Measurements from ENCODE around the gene PPP1CA. TPM values are rescaled to one million over a fixed set of nuclear protein-coding genes. Genes with fewer than 3 reads are reported as not detected.

Gene PPP1CA
- total RNA-seq, 4 donors from 2014 or later: 15.9 to 180 (median 77.1) TPM

DNA sequence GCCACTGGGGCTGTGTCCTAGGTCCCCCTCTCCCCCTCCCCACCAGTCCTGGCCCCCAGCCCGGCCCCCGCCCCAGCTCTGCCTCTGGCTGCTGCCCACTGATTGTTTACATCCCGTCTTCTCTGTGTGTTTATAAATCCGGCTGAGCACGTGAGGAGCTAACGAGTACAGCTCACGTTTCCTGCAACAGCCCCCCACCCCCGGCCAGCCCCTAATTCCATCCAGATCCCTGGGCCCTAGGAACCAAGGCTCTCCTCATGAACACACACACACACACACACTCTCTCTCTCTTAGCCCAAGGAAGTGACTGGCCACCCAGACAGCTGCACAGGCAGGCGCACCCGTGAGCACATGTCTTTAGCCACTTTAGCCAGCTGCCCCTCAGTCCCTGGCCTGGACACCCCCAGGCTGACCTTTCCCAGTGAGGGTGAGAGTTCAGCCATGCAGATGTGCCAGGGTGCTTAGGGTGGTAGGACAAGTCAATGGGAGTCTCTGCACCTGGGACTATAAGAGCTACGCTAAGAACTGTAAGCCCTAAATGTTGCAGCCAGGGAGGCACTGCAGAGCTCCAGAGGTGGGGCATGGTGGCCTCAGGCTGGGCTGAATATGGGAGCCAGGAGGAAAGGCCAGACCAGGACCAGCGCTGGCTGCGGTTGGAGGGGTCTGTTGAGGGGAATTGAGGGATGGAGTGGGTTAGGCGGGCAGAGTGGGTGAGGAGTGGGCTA, 31.1 kb downstream of the PPP1CA start:
- TF ChIP-seq, protein P1, sequence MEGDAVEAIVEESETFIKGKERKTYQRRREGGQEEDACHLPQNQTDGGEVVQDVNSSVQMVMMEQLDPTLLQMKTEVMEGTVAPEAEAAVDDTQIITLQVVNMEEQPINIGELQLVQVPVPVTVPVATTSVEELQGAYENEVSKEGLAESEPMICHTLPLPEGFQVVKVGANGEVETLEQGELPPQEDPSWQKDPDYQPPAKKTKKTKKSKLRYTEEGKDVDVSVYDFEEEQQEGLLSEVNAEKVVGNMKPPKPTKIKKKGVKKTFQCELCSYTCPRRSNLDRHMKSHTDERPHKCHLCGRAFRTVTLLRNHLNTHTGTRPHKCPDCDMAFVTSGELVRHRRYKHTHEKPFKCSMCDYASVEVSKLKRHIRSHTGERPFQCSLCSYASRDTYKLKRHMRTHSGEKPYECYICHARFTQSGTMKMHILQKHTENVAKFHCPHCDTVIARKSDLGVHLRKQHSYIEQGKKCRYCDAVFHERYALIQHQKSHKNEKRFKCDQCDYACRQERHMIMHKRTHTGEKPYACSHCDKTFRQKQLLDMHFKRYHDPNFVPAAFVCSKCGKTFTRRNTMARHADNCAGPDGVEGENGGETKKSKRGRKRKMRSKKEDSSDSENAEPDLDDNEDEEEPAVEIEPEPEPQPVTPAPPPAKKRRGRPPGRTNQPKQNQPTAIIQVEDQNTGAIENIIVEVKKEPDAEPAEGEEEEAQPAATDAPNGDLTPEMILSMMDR (IDR thresholded peaks at IDR 0.05): no peak
- TF ChIP-seq POLR2A (IDR thresholded peaks at IDR 0.05): no peak
- Histone ChIP-seq H3K4me1 (peaks cover 0 to 8% of the 10 kb centered on the region in 2 donors), H3K36me3 (no peaks in the 10 kb centered on the region), H3K4me3 (peak overlapping the region; percentile 6 to 17), H3K27me3 (no peaks in the 10 kb centered on the region), H3K27ac (peak overlapping the region; percentile 92 to 99), H3K9me3 (no peaks in the 10 kb centered on the region)
- intact Hi-C loops (cut with DNase I; ENCODE audit: low total_unique reads): no loop called here
- peak; percentile 21 to 58 for DNase-seq

GRCh38 chr11:67369801-67370284, 31.8 kb downstream of the PPP1CA start:
- H3K9me3 ChIP-seq: no peaks in the 10 kb centered on the region
- TF ChIP-seq, protein P1 (IDR thresholded peaks at IDR 0.05): no peak
- peak; percentile 37 to 39 for TF ChIP-seq POLR2A (IDR thresholded peaks at IDR 0.05)
- peak; percentile 63 to 86 for DNase-seq
- no peaks in the 10 kb centered on the region for H3K36me3 ChIP-seq
- peak overlapping the region; percentile 92 to 99 for H3K27ac ChIP-seq
- no peaks in the 10 kb centered on the region for H3K27me3 ChIP-seq
- H3K4me1 ChIP-seq: peaks cover 5 to 14% of the 10 kb centered on the region in 2 donors
- peak overlapping the region; percentile 6 to 17 for H3K4me3 ChIP-seq
- intact Hi-C loops (cut with DNase I; ENCODE audit: low total_unique reads): no loop called here

GRCh38 chr11:67369275-67369674, 32.4 kb downstream of the PPP1CA start:
- Histone ChIP-seq H3K4me3 (no peak overlapping the region), H3K27me3 (no peaks in the 10 kb centered on the region), H3K36me3 (no peaks in the 10 kb centered on the region), H3K4me1 (peaks cover 5 to 16% of the 10 kb centered on the region in 2 donors), H3K9me3 (no peaks in the 10 kb centered on the region), H3K27ac (peak overlapping the region; percentile 92 to 99)
- intact Hi-C loops (cut with DNase I; ENCODE audit: low total_unique reads): no loop called here
- TF ChIP-seq POLR2A (IDR thresholded peaks at IDR 0.05): no peak
- TF ChIP-seq, protein P1 (IDR thresholded peaks at IDR 0.05): no peak
- no peak for DNase-seq

GRCh38 chr11:67368621-67369020, 33.0 kb downstream of the PPP1CA start:
- TF ChIP-seq, protein P1 (IDR thresholded peaks at IDR 0.05): no peak
- TF ChIP-seq POLR2A (IDR thresholded peaks at IDR 0.05): no peak
- intact Hi-C loops (cut with DNase I; ENCODE audit: low total_unique reads): no loop called here
- H3K27ac ChIP-seq: peak overlapping the region; percentile 92 to 99

GRCh38 chr11:67367761-67368227, 33.9 kb downstream of the PPP1CA start:
- Histone ChIP-seq H3K4me3 (no peak overlapping the region), H3K36me3 (no peaks in the 10 kb centered on the region), H3K9me3 (no peaks in the 10 kb centered on the region), H3K27ac (peak overlapping the region; percentile 92 to 99), H3K4me1 (peaks cover 5 to 16% of the 10 kb centered on the region in 2 donors), H3K27me3 (no peaks in the 10 kb centered on the region)
- peak in 1 of 2 donors; percentile 27 for DNase-seq
- intact Hi-C loops (cut with DNase I; ENCODE audit: low total_unique reads): no loop called here
- no peak for TF ChIP-seq POLR2A (IDR thresholded peaks at IDR 0.05)
- TF ChIP-seq, protein P1 (IDR thresholded peaks at IDR 0.05): no peak

More at GRCh38 chr11:67368621-67369020, 33.0 kb downstream of the PPP1CA start:
- Histone ChIP-seq H3K27me3 (no peaks in the 10 kb centered on the region), H3K9me3 (no peaks in the 10 kb centered on the region), H3K36me3 (no peaks in the 10 kb centered on the region), H3K4me1 (peaks cover 5 to 16% of the 10 kb centered on the region in 2 donors), H3K4me3 (no peak overlapping the region)
- DNase-seq: no peak
